Measurements from ENCODE around the gene SHE. TPM values are rescaled to one million over a fixed set of nuclear protein-coding genes. Genes with fewer than 3 reads are reported as not detected.

SHE gene
- total and polyA plus RNA-seq, 4 donors, result 3.1 to 7.5 (median 4.7) TPM

- Histone ChIP-seq H3K9me3 (ENCODE audit: control insufficient read depth in 4 of 4, low read length in 3 of 4) (no peaks in the 10 kb centered on the region), H3K9ac (ENCODE audit: low read depth in 1 of 2, low read length in 2 of 2) (no peak overlapping the region), H3K4me3 (ENCODE audit: low read depth in 1 of 3, low read length in 3 of 3) (no peak overlapping the region), H3K27ac (ENCODE audit: low read depth in 1 of 2, low read length in 2 of 2) (peak overlapping the region; percentile 14 to 78), H3K27me3 (ENCODE audit: control insufficient read depth in 4 of 4, insufficient read depth in 4 of 4, low read length in 3 of 4) (no peaks in the 10 kb centered on the region), H3K36me3 (ENCODE audit: control insufficient read depth in 4 of 4, insufficient read depth in 3 of 4, low read depth in 1 of 4, low read length in 3 of 4) (peaks cover 8 to 59% (median 58%) of the 10 kb centered on the region in 4 donors), H3K4me1 (ENCODE audit: control insufficient read depth in 4 of 4, insufficient read depth in 4 of 4, low read length in 3 of 4) (no peaks in the 10 kb centered on the region)
- DNase-seq (ENCODE audit: low spot score), result no peak
- 78% methylated on average over 5 of the region's 5 CpGs for WGBS
- no peak for TF ChIP-seq HNF4G (IDR thresholded peaks at IDR 0.05)
- no peak for TF ChIP-seq MAX (IDR thresholded peaks at IDR 0.05)
- no peak for TF ChIP-seq EGR1 (IDR thresholded peaks at IDR 0.05; ENCODE audit: low read depth in 2 of 2)
- TF ChIP-seq, protein P1, sequence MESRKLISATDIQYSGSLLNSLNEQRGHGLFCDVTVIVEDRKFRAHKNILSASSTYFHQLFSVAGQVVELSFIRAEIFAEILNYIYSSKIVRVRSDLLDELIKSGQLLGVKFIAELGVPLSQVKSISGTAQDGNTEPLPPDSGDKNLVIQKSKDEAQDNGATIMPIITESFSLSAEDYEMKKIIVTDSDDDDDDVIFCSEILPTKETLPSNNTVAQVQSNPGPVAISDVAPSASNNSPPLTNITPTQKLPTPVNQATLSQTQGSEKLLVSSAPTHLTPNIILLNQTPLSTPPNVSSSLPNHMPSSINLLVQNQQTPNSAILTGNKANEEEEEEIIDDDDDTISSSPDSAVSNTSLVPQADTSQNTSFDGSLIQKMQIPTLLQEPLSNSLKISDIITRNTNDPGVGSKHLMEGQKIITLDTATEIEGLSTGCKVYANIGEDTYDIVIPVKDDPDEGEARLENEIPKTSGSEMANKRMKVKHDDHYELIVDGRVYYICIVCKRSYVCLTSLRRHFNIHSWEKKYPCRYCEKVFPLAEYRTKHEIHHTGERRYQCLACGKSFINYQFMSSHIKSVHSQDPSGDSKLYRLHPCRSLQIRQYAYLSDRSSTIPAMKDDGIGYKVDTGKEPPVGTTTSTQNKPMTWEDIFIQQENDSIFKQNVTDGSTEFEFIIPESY (IDR thresholded peaks at IDR 0.05), result no peak
- TF ChIP-seq, protein P2, sequence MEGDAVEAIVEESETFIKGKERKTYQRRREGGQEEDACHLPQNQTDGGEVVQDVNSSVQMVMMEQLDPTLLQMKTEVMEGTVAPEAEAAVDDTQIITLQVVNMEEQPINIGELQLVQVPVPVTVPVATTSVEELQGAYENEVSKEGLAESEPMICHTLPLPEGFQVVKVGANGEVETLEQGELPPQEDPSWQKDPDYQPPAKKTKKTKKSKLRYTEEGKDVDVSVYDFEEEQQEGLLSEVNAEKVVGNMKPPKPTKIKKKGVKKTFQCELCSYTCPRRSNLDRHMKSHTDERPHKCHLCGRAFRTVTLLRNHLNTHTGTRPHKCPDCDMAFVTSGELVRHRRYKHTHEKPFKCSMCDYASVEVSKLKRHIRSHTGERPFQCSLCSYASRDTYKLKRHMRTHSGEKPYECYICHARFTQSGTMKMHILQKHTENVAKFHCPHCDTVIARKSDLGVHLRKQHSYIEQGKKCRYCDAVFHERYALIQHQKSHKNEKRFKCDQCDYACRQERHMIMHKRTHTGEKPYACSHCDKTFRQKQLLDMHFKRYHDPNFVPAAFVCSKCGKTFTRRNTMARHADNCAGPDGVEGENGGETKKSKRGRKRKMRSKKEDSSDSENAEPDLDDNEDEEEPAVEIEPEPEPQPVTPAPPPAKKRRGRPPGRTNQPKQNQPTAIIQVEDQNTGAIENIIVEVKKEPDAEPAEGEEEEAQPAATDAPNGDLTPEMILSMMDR (IDR thresholded peaks at IDR 0.05; ENCODE audit: low read depth, low read length, missing input control), result no peak
- TF ChIP-seq YY1 (IDR thresholded peaks at IDR 0.05), result no peak
- TF ChIP-seq, protein P3, sequence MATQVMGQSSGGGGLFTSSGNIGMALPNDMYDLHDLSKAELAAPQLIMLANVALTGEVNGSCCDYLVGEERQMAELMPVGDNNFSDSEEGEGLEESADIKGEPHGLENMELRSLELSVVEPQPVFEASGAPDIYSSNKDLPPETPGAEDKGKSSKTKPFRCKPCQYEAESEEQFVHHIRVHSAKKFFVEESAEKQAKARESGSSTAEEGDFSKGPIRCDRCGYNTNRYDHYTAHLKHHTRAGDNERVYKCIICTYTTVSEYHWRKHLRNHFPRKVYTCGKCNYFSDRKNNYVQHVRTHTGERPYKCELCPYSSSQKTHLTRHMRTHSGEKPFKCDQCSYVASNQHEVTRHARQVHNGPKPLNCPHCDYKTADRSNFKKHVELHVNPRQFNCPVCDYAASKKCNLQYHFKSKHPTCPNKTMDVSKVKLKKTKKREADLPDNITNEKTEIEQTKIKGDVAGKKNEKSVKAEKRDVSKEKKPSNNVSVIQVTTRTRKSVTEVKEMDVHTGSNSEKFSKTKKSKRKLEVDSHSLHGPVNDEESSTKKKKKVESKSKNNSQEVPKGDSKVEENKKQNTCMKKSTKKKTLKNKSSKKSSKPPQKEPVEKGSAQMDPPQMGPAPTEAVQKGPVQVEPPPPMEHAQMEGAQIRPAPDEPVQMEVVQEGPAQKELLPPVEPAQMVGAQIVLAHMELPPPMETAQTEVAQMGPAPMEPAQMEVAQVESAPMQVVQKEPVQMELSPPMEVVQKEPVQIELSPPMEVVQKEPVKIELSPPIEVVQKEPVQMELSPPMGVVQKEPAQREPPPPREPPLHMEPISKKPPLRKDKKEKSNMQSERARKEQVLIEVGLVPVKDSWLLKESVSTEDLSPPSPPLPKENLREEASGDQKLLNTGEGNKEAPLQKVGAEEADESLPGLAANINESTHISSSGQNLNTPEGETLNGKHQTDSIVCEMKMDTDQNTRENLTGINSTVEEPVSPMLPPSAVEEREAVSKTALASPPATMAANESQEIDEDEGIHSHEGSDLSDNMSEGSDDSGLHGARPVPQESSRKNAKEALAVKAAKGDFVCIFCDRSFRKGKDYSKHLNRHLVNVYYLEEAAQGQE (IDR thresholded peaks at IDR 0.05), result no peak
- TF ChIP-seq HNF4A (conservative IDR thresholded peaks at IDR 0.05), result no peak
- TF ChIP-seq ATF3 (IDR thresholded peaks at IDR 0.05), result no peak
- TF ChIP-seq GABPA (IDR thresholded peaks at IDR 0.05 in 1 of 2, conservative IDR thresholded peaks at IDR 0.05 in 1 of 2), result no peak
- TF ChIP-seq RXRA (IDR thresholded peaks at IDR 0.05), result no peak
- TF ChIP-seq TAF1 (conservative IDR thresholded peaks at IDR 0.05), result no peak
Measured at GRCh38 chr1:154453574-154454352, 48.4 kb downstream of the SHE start.

DNA sequence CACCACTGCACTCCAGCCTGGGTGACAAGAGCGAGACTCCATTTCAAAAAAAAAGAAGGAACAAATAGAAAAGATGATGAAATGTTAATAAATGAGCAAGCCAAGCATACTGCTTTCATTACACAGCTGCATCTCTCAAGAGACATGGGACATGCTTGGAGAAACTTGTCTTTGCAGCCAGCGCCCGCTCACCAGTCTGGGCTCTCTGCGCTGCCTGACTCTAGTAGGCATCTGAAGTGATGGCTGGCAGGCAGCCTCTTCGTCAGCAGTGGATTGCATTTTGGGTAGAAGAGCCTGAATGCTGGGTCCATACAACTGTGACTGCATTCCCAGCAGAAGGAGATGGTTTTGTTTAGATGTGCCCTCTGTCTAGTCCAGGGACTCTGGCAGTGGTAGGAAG, 49.1 kb downstream of the SHE start:
- TF ChIP-seq TAF1 (conservative IDR thresholded peaks at IDR 0.05) (no peak), EGR1 (IDR thresholded peaks at IDR 0.05; ENCODE audit: low read depth in 2 of 2) (no peak), FOXA2 (IDR thresholded peaks at IDR 0.05) (no peak)
- 94% methylated on average over 5 of the region's 5 CpGs for WGBS
- H3K27me3 ChIP-seq (ENCODE audit: control insufficient read depth in 4 of 4, insufficient read depth in 4 of 4, low read length in 3 of 4), result no peaks in the 10 kb centered on the region
- H3K9ac ChIP-seq (ENCODE audit: low read depth in 1 of 2, low read length in 2 of 2), result no peak overlapping the region
- no peak overlapping the region for H3K4me3 ChIP-seq (ENCODE audit: low read depth in 1 of 3, low read length in 3 of 3)
- no peak for DNase-seq (ENCODE audit: low spot score)
- no peaks in the 10 kb centered on the region for H3K4me1 ChIP-seq (ENCODE audit: control insufficient read depth in 4 of 4, insufficient read depth in 4 of 4, low read length in 3 of 4)
- H3K36me3 ChIP-seq (ENCODE audit: control insufficient read depth in 4 of 4, insufficient read depth in 3 of 4, low read depth in 1 of 4, low read length in 3 of 4), result peaks cover 10 to 61% (median 60%) of the 10 kb centered on the region in 4 donors
- peak overlapping the region in 1 of 2 donors; percentile 78 for H3K27ac ChIP-seq (ENCODE audit: low read depth in 1 of 2, low read length in 2 of 2)
- no peaks in the 10 kb centered on the region for H3K9me3 ChIP-seq (ENCODE audit: control insufficient read depth in 4 of 4, low read length in 3 of 4)

Measured in liver (tissue), 9 donors.